ENCODE measurements around the gene MYRFL. TPM values are rescaled to one million over a fixed set of nuclear protein-coding genes. Genes with fewer than 3 reads are reported as not detected.
"Not testable (repeated sequence)": the region's sequence is repeated elsewhere in the genome, so short reads cannot be mapped to it uniquely, and the experiment has no call there.

The MYRFL gene
- total and polyA plus RNA-seq, 5 donors = 0.05 to 0.36 (median 0.20) TPM; not detected in 2

GRCh38 chr12:69843608-69844007 lies 18.6 kb downstream of the MYRFL start:
- no peaks in the 10 kb centered on the region for H3K4me1 ChIP-seq (ENCODE audit: control insufficient read depth, insufficient read depth, low read length)
- no peaks in the 10 kb centered on the region for H3K9me3 ChIP-seq (ENCODE audit: control insufficient read depth, low read length)
- DNase-seq = no peak
- H3K27ac ChIP-seq (ENCODE audit: low read length) = no peak overlapping the region
- ATAC-seq = no peak
- no peaks in the 10 kb centered on the region for H3K27me3 ChIP-seq (ENCODE audit: control insufficient read depth, insufficient read depth)
- no peak overlapping the region for H3K4me3 ChIP-seq (ENCODE audit: low read length)
- WGBS = 54% methylated on average over 2 of the region's 2 CpGs
- intact Hi-C loops (cut with DNase I) = no loop called here

- Histone ChIP-seq H3K27me3 (ENCODE audit: control insufficient read depth, insufficient read depth) (no peaks in the 10 kb centered on the region), H3K9me3 (ENCODE audit: control insufficient read depth, low read length) (no peaks in the 10 kb centered on the region), H3K4me3 (ENCODE audit: low read length) (no peak overlapping the region), H3K27ac (ENCODE audit: low read length) (no peak overlapping the region), H3K4me1 (ENCODE audit: control insufficient read depth, insufficient read depth, low read length) (no peaks in the 10 kb centered on the region)
- intact Hi-C loops (cut with DNase I) = no loop called here
- 89% methylated on average over 7 of the region's 7 CpGs for WGBS
- ATAC-seq (no peak), DNase-seq (no peak)
These were observed 19.4 kb downstream of the MYRFL start for GRCh38 chr12:69844416-69844815.

- H3K27me3 ChIP-seq (ENCODE audit: control insufficient read depth, insufficient read depth) = no peaks in the 10 kb centered on the region
- DNase-seq (no peak), ATAC-seq (no peak)
- H3K27ac ChIP-seq (ENCODE audit: low read length) = no peak overlapping the region
- H3K4me3 ChIP-seq (ENCODE audit: low read length) = no peak overlapping the region
- intact Hi-C loops (cut with DNase I) = no loop called here
- WGBS = 91% methylated on average over 4 of the region's 4 CpGs
- H3K4me1 ChIP-seq (ENCODE audit: control insufficient read depth, insufficient read depth, low read length) = no peaks in the 10 kb centered on the region
- H3K9me3 ChIP-seq (ENCODE audit: control insufficient read depth, low read length) = no peaks in the 10 kb centered on the region
These were observed 19.8 kb downstream of the MYRFL start for GRCh38 chr12:69844836-69845235.

- H3K9me3 ChIP-seq (ENCODE audit: control insufficient read depth, low read length) = no peaks in the 10 kb centered on the region
- DNase-seq (no peak), ATAC-seq (no peak)
- H3K4me1 ChIP-seq (ENCODE audit: control insufficient read depth, insufficient read depth, low read length) = no peaks in the 10 kb centered on the region
- no peaks in the 10 kb centered on the region for H3K27me3 ChIP-seq (ENCODE audit: control insufficient read depth, insufficient read depth)
- no peak overlapping the region for H3K27ac ChIP-seq (ENCODE audit: low read length)
- intact Hi-C loops (cut with DNase I) = no loop called here
- H3K4me3 ChIP-seq (ENCODE audit: low read length) = no peak overlapping the region
These were observed 21.9 kb downstream of the MYRFL start for GRCh38 chr12:69846976-69847375.

GRCh38 chr12:69851976-69852375 lies 26.9 kb downstream of the MYRFL start:
- H3K4me1 ChIP-seq (ENCODE audit: control insufficient read depth, insufficient read depth, low read length) = no peaks in the 10 kb centered on the region
- no peak for ATAC-seq

GRCh38 chr12:69853176-69853961 lies 28.3 kb downstream of the MYRFL start:
- intact Hi-C loops (cut with DNase I); H3K27ac ChIP-seq (ENCODE audit: low read length); ATAC-seq; H3K4me3 ChIP-seq (ENCODE audit: low read length); H3K4me1 ChIP-seq (ENCODE audit: control insufficient read depth, insufficient read depth, low read length); H3K9me3 ChIP-seq (ENCODE audit: control insufficient read depth, low read length); H3K27me3 ChIP-seq (ENCODE audit: control insufficient read depth, insufficient read depth): not testable (repeated sequence)
- peak in 2 of 3 donors; percentile 36 to 56 for DNase-seq
- 97% methylated on average over 60 of the region's 61 CpGs for WGBS

More at GRCh38 chr12:69851976-69852375, 26.9 kb downstream of the MYRFL start:
- DNase-seq = no peak
- no peak overlapping the region for H3K4me3 ChIP-seq (ENCODE audit: low read length)
- WGBS = 74% methylated on average over 2 of the region's 2 CpGs
- no peaks in the 10 kb centered on the region for H3K9me3 ChIP-seq (ENCODE audit: control insufficient read depth, low read length)
- H3K27me3 ChIP-seq (ENCODE audit: control insufficient read depth, insufficient read depth) = no peaks in the 10 kb centered on the region
- H3K27ac ChIP-seq (ENCODE audit: low read length) = no peak overlapping the region
- intact Hi-C loops (cut with DNase I) = no loop called here

- WGBS = 93% methylated on average over 4 of the region's 4 CpGs
- H3K4me3 ChIP-seq (ENCODE audit: low read length) = no peak overlapping the region
- ATAC-seq (no peak), DNase-seq (no peak)
- no peak overlapping the region for H3K27ac ChIP-seq (ENCODE audit: low read length)
- H3K9me3 ChIP-seq (ENCODE audit: control insufficient read depth, low read length) = no peaks in the 10 kb centered on the region
- intact Hi-C loops (cut with DNase I) = no loop called here
- no peaks in the 10 kb centered on the region for H3K27me3 ChIP-seq (ENCODE audit: control insufficient read depth, insufficient read depth)
- no peaks in the 10 kb centered on the region for H3K4me1 ChIP-seq (ENCODE audit: control insufficient read depth, insufficient read depth, low read length)
These were observed 41.7 kb downstream of the MYRFL start for GRCh38 chr12:69866698-69867097.

- DNase-seq (no peak), ATAC-seq (no peak)
- 94% methylated on average over 9 of the region's 9 CpGs for WGBS
- no peak overlapping the region for H3K4me3 ChIP-seq (ENCODE audit: low read length)
- no peaks in the 10 kb centered on the region for H3K27me3 ChIP-seq (ENCODE audit: control insufficient read depth, insufficient read depth)
- intact Hi-C loops (cut with DNase I) = no loop called here
- H3K27ac ChIP-seq (ENCODE audit: low read length) = no peak overlapping the region
- no peaks in the 10 kb centered on the region for H3K9me3 ChIP-seq (ENCODE audit: control insufficient read depth, low read length)
- H3K4me1 ChIP-seq (ENCODE audit: control insufficient read depth, insufficient read depth, low read length) = no peaks in the 10 kb centered on the region
These were observed 43.7 kb downstream of the MYRFL start for GRCh38 chr12:69868695-69869094.

GRCh38 chr12:69872804-69873203 lies 47.8 kb downstream of the MYRFL start:
- no peak for ATAC-seq
- WGBS = 71% methylated on average over 3 of the region's 3 CpGs
- Histone ChIP-seq H3K4me1 (ENCODE audit: control insufficient read depth, insufficient read depth, low read length) (peaks cover 1% of the 10 kb centered on the region), H3K27me3 (ENCODE audit: control insufficient read depth, insufficient read depth) (no peaks in the 10 kb centered on the region), H3K9me3 (ENCODE audit: control insufficient read depth, low read length) (no peaks in the 10 kb centered on the region), H3K4me3 (ENCODE audit: low read length) (no peak overlapping the region), H3K27ac (ENCODE audit: low read length) (no peak overlapping the region)
- intact Hi-C loops (cut with DNase I) = no loop called here
- no peak for DNase-seq

GRCh38 chr12:69873429-69873828 lies 48.4 kb downstream of the MYRFL start:
- H3K9me3 ChIP-seq (ENCODE audit: control insufficient read depth, low read length) = no peaks in the 10 kb centered on the region
- H3K4me3 ChIP-seq (ENCODE audit: low read length) = no peak overlapping the region
- intact Hi-C loops (cut with DNase I) = no loop called here
- DNase-seq = no peak
- H3K4me1 ChIP-seq (ENCODE audit: control insufficient read depth, insufficient read depth, low read length) = peaks cover 1% of the 10 kb centered on the region
- H3K27ac ChIP-seq (ENCODE audit: low read length) = no peak overlapping the region
- peak in 1 of 2 donors; percentile 73 for ATAC-seq
- no peaks in the 10 kb centered on the region for H3K27me3 ChIP-seq (ENCODE audit: control insufficient read depth, insufficient read depth)
- 62% methylated on average over 2 of the region's 2 CpGs for WGBS

GRCh38 chr12:69874606-69875005 lies 49.6 kb downstream of the MYRFL start:
- WGBS = 58% methylated on average over 1 of the region's 1 CpG

More at GRCh38 chr12:69874606-69875005, 49.6 kb downstream of the MYRFL start:
- H3K27me3 ChIP-seq (ENCODE audit: control insufficient read depth, insufficient read depth) = no peaks in the 10 kb centered on the region
- no peaks in the 10 kb centered on the region for H3K9me3 ChIP-seq (ENCODE audit: control insufficient read depth, low read length)
- DNase-seq (no peak), ATAC-seq (no peak)
- no peak overlapping the region for H3K4me3 ChIP-seq (ENCODE audit: low read length)
- H3K27ac ChIP-seq (ENCODE audit: low read length) = no peak overlapping the region
- H3K4me1 ChIP-seq (ENCODE audit: control insufficient read depth, insufficient read depth, low read length) = peaks cover 1% of the 10 kb centered on the region
- intact Hi-C loops (cut with DNase I) = loop anchor here in 2 of 4 donors (5.0 kb wide), 3 partner anchors 703 to 858 kb away; no protein-coding TSS in a partner anchor
